ENCODE results near the gene RAB15. TPM values are rescaled to one million over a fixed set of nuclear protein-coding genes. Genes with fewer than 3 reads are reported as not detected.
A peak's percentile ranks its signal among the peaks of the same experiment; 100 is the strongest.

The RAB15 gene
- total RNA-seq, 1 experiment from 2014 or later = 4.3 TPM

DNA sequence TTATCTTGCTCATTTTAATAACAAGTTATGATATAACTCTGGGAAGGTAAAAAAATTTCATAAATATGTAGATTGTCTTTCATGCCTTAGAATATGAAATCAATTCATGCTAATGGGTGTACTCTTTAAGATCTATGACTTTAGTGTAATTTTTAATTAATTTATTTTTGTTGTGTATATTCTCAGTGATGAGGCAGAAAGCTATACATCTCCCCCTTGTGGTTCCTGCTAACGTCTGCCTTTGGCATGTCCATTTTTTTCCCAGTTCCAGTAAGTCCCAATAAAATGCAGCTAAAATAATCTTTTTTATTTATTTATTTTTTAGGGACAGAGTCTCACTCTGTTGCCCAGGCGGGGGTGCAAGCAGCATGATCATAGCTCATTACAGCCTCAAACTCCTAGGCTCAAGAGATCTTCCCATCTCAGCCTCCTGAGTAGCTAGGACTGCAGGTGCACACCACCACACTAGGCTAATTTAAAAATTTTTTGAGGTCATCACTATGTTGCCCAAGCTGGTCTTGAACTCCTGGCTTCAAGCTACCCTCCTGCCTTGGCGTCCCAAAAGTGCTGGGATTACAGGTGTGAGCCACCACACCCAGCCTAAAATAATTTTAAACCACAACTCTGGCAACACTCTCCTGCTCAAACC is 61.2 kb downstream of the RAB15 start:
- peak; percentile 38 for DNase-seq (ENCODE audit: low read depth)

DNA sequence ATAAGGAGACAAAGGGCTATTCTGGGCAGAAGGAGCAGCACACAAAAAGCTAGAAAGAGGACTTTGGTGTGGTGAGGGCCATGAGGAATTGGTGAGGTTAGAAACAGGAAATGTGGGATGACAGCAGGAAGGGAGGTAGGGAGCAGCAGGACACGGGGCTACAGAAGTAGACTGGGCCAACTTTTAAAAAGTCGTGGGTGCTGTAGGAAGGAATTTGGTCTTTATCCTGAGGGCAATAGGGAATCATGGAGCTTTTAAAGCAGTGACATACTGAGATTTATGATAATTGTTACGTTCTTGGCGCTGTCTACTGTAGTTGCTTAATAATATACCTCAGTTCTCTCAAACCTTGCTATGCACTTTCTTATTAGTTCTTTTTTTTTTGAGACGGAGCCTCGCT is 66.1 kb downstream of the RAB15 start:
- peak; percentile 16 for DNase-seq (ENCODE audit: low read depth)

DNA sequence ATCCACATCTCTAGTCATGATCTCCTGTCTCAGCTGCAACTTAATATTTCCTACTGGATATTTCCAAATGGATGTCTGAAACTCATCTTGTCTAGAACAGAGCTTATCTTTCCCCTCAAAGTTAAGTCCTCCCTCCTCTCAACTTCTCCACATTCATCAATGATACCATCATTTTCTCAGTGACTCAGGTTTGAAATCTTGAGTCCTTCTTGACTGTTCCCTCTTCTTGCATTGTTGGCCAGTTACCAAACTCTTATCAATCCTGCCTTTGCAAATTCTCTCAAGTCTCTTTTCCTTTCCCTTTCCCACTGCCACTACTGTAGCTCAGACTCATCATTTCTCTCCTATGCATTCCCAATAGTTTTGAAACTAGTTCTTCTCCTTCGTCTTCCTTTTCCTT is 72.2 kb downstream of the RAB15 start:
- no peak for DNase-seq (ENCODE audit: low read depth)

Other genes starting within 250 kb of the RAB15 start
- gene SPTB, start 92.4 kb downstream of the RAB15 start, total RNA-seq (2014; rRNA removed; shearing (Covaris generic)) = 0.84 and 1.2 TPM in 2 replicates
- 55.1 and 62.2 TPM in 2 replicates for gene CHURC1, start 57.9 kb downstream of the RAB15 start, total RNA-seq (2014; rRNA removed; shearing (Covaris generic))
- gene GPX2, start 29.6 kb downstream of the RAB15 start, total RNA-seq (2014; rRNA removed; shearing (Covaris generic)) = not detected in 2 replicates
- gene FNTB, start 14.6 kb upstream of the RAB15 start, total RNA-seq (2014; rRNA removed; shearing (Covaris generic)) = 15.4 and 17.9 TPM in 2 replicates
- 28.2 and 36.8 TPM in 2 replicates for gene MAX, start 130.2 kb upstream of the RAB15 start, total RNA-seq (2014; rRNA removed; shearing (Covaris generic))